Fibroblast of peridontal ligament (primary cell): ENCODE data around the gene C19orf73.

Experiments
- DNase-seq: peaks from one replicate; pipeline ENCODE4 v3.0.0-alpha.2; 2010; ENCODE audit errors: extremely low read depth

C19orf73 gene

GRCh38 chr19:49101160-49101559 lies 17.8 kb downstream of the C19orf73 start:
- no peak for DNase-seq

- peak; percentile 37 for DNase-seq
Measured at GRCh38 chr19:49098795-49099194, 20.1 kb downstream of the C19orf73 start.

- DNase-seq: peak; percentile 78
Measured at GRCh38 chr19:49097453-49098288, 21.3 kb downstream of the C19orf73 start.

- DNase-seq: peak; percentile 32
Measured at GRCh38 chr19:49094505-49095482, 24.1 kb downstream of the C19orf73 start.

GRCh38 chr19:49092686-49093085 lies 26.3 kb downstream of the C19orf73 start:
- no peak for DNase-seq

GRCh38 chr19:49091391-49092038 lies 27.4 kb downstream of the C19orf73 start:
- no peak for DNase-seq

GRCh38 chr19:49086296-49086695 lies 32.6 kb downstream of the C19orf73 start:
- no peak for DNase-seq

GRCh38 chr19:49085868-49086232 lies 33.1 kb downstream of the C19orf73 start:
- DNase-seq: no peak

- peak; percentile 99 for DNase-seq
Measured at GRCh38 chr19:49085020-49085867, 33.7 kb downstream of the C19orf73 start, which contains the start of gene SNRNP70. Gene SNRNP70 (plus strand): TSS chr19:49085451. CDS start chr19:49086415, 964 bp downstream.

GRCh38 chr19:49084206-49085019 lies 34.5 kb downstream of the C19orf73 start:
- DNase-seq: no peak

- no peak for DNase-seq
Measured at GRCh38 chr19:49081273-49081672, 37.7 kb downstream of the C19orf73 start.

- no peak for DNase-seq
Measured at GRCh38 chr19:49080392-49080791, 38.6 kb downstream of the C19orf73 start.

GRCh38 chr19:49074869-49075268 lies 44.1 kb downstream of the C19orf73 start:
- DNase-seq: peak; percentile 67

- no peak for DNase-seq
Measured at GRCh38 chr19:49073514-49074378, 45.2 kb downstream of the C19orf73 start.

- no peak for DNase-seq
Measured at GRCh38 chr19:49071860-49072547, 46.9 kb downstream of the C19orf73 start.

GRCh38 chr19:49070416-49070815 lies 48.5 kb downstream of the C19orf73 start:
- DNase-seq: no peak

- DNase-seq: no peak
Measured at GRCh38 chr19:49069026-49069425, 49.9 kb downstream of the C19orf73 start.
